WERI-Rb-1 (cell line): ENCODE measurements around the gene KLF12.

ENCODE experiments used
- DNase-seq: peaks from one replicate; pipeline ENCODE4 v3.0.0-alpha.2; 2020
- H3K27ac ChIP-seq: fragments of 250-450 bp; sonication (Bioruptor Pico); 2 replicates; pipeline ENCODE4 v1.5.1; 2020; ENCODE audit warnings: mild to moderate bottlenecking, moderate library complexity
- H3K27me3 ChIP-seq: fragments of 250-450 bp; sonication (Bioruptor Pico); 2 replicates; pipeline ENCODE4 v1.5.1; 2021; ENCODE audit warnings: mild to moderate bottlenecking, low read depth, moderate library complexity; ENCODE audit not compliant: insufficient read depth, severe bottlenecking
- H3K36me3 ChIP-seq: fragments of 250-450 bp; sonication (Bioruptor Pico); 2 replicates; pipeline ENCODE4 v1.5.1; 2020; ENCODE audit warnings: mild to moderate bottlenecking, moderate library complexity
- H3K4me3 ChIP-seq: 2 replicates; pipeline ENCODE4 v1.5.1; 2011; ENCODE audit warnings: low read depth, mild to moderate bottlenecking, control low read depth, low read length
- H3K9me3 ChIP-seq: fragments of 250-450 bp; sonication (Bioruptor Pico); 2 replicates; pipeline ENCODE4 v1.5.1; 2021; ENCODE audit warnings: mild to moderate bottlenecking, moderate library complexity; ENCODE audit not compliant: severe bottlenecking
- CTCF ChIP-seq: IDR thresholded peaks from 2 replicates; pipeline ENCODE4 v1.5.1; 2011; ENCODE audit warnings: low read depth, mild to moderate bottlenecking, control low read depth, inconsistent platforms, low read length

Gene KLF12

GRCh38 chr13:74168263-74168675 is 34.1 kb upstream of the KLF12 start:
- H3K9me3 ChIP-seq = no peaks in the 10 kb centered on the region
- no peak for DNase-seq

DNA sequence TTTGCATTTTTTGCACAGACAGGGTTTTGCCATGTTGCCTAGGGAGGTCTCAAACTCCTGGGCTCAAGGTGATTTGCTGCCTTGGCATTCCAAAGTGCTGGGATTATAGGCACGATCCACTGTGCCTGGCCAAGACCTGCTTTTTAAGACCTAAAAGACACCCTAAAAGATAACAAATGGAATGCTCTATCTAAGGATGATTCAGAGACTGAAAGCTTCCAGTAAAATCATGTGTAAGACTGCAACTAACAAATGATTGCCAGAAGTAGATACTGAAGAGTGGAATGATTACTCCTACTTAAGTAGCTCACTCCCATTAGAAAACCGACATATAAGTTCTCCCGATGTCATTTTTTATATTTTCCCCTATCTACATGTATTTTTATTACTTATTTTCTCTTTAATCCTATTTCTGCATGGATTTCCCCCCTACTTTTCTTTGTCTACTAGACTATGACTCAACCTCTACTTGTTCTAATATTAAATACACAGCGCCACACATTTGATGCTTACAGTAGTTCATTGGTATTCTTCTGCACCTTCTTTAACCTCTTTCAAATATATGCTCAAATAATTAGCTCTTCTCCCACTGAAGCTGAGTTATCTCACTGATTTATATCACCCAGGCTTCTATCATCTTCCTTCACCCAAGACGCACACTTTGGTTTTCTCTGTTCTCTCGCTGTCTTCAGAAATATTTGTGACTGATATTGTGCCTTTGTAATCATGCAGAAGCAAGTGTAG is 32.2 kb upstream of the KLF12 start:
- Histone ChIP-seq H3K27me3 (no peaks in the 10 kb centered on the region), H3K4me3 (no peak overlapping the region), H3K36me3 (no peaks in the 10 kb centered on the region), H3K9me3 (no peaks in the 10 kb centered on the region), H3K27ac (no peak overlapping the region)
- no peak for DNase-seq
- TF ChIP-seq CTCF = no peak

More at GRCh38 chr13:74168263-74168675, 34.1 kb upstream of the KLF12 start:
- no peak overlapping the region for H3K4me3 ChIP-seq
- no peak for TF ChIP-seq CTCF
- H3K27ac ChIP-seq = no peak overlapping the region
- no peaks in the 10 kb centered on the region for H3K27me3 ChIP-seq
- H3K36me3 ChIP-seq = no peaks in the 10 kb centered on the region

GRCh38 chr13:74162782-74163181 is 28.6 kb upstream of the KLF12 start:
- no peaks in the 10 kb centered on the region for H3K27me3 ChIP-seq
- H3K9me3 ChIP-seq = no peaks in the 10 kb centered on the region
- TF ChIP-seq CTCF = no peak
- H3K27ac ChIP-seq = no peak overlapping the region
- H3K36me3 ChIP-seq = no peaks in the 10 kb centered on the region
- DNase-seq = no peak
- no peak overlapping the region for H3K4me3 ChIP-seq

GRCh38 chr13:74162135-74162534 is 27.9 kb upstream of the KLF12 start:
- Histone ChIP-seq H3K27me3 (no peaks in the 10 kb centered on the region), H3K27ac (no peak overlapping the region), H3K4me3 (no peak overlapping the region), H3K9me3 (no peaks in the 10 kb centered on the region), H3K36me3 (no peaks in the 10 kb centered on the region)
- no peak for TF ChIP-seq CTCF
- no peak for DNase-seq

- no peaks in the 10 kb centered on the region for H3K9me3 ChIP-seq
- H3K4me3 ChIP-seq = no peak overlapping the region
- H3K27me3 ChIP-seq = no peaks in the 10 kb centered on the region
- H3K36me3 ChIP-seq = no peaks in the 10 kb centered on the region
- no peak for DNase-seq
- TF ChIP-seq CTCF = no peak
- H3K27ac ChIP-seq = no peak overlapping the region
These were observed 24.6 kb upstream of the KLF12 start for GRCh38 chr13:74158571-74159352.
